ENCODE results near the gene CAMP. TPM values are rescaled to one million over a fixed set of nuclear protein-coding genes. Genes with fewer than 3 reads are reported as not detected.

The CAMP gene
- polyA plus RNA-seq, 6 donors from 2014 or later: 5.1 TPM; not detected in 5

DNA sequence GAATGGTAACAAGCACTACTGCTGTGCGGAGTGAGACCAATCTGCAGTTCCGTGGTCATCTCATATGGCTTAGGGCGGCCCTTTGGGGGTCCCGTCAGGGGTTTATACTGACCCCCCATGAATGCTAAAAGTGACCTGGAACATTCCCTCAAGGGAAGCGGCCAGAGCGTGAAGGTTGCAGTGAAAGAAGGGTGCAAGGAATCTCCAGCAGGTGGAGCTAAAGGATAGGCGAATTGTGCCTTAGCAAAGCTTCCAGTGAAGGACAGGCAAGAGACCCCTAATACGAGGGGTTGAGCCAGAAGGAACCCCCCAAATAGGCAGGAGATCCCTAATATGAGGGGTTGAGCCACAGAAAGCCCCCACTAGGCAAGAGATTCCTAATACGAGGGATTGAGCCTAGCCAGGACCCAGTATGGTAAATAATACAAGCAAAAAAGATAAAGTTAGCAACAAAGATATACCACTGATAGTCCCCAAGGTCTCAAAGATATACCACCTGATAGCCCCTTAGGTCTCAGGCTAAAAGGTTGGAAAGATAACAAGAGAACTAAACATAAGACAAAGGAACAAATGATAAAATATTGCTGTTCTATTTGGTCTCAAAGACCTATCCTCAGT, 50.4 kb downstream of the CAMP start:
- ATAC-seq (ENCODE audit: low read depth in 2 of 2) (peak; percentile 58 to 76), DNase-seq (peak; percentile 56)
- H3K4me3 Mint-ChIP-seq: no peak overlapping the region
- H3K36me3 Mint-ChIP-seq: peaks cover 0 to 10% of the 10 kb centered on the region in 2 donors
- H3K4me1 Mint-ChIP-seq: peaks cover 0 to 3% (median 3%) of the 10 kb centered on the region in 3 donors
- no peak overlapping the region for H3K27ac Mint-ChIP-seq
- H3K9me3 Mint-ChIP-seq: no peaks in the 10 kb centered on the region
- no peaks in the 10 kb centered on the region for H3K27me3 Mint-ChIP-seq

DNA sequence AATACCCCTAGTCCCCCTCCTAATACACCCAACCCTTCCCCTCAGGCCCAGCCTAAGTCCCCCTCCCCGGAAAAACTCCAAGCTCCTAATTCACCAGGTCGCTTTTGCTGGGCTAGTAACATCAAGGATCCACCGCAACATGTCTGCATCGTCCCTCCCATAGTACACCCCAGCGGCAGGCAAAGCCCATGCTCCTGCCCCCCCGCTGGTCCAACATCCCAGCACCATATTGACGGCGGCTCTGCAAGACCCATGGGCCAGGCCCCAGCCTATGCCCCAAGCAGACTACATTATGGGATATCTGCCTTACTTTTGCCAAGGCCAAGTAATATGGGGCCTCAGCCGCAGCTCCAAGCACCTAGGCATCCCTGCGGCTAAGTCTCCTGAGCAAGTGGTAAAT, 51.2 kb downstream of the CAMP start:
- H3K4me1 Mint-ChIP-seq: peaks cover 0 to 3% (median 3%) of the 10 kb centered on the region in 3 donors
- H3K36me3 Mint-ChIP-seq: peaks cover 0 to 2% of the 10 kb centered on the region in 2 donors
- H3K9me3 Mint-ChIP-seq: no peaks in the 10 kb centered on the region
- peak overlapping the region in 1 of 6 donors; percentile 13 for H3K27ac Mint-ChIP-seq
- H3K4me3 Mint-ChIP-seq: no peak overlapping the region
- H3K27me3 Mint-ChIP-seq: no peaks in the 10 kb centered on the region
- ATAC-seq (ENCODE audit: low read depth in 2 of 2) (no peak), DNase-seq (no peak)

Other genes starting within 250 kb of the CAMP start
- 10 to 100 TPM in 5 of 6 donors, 1 to 10 TPM in 1; 2.5 to 43.6 (median 28.7) TPM for gene MAP4, start 207.1 kb upstream of the CAMP start, polyA plus RNA-seq (ENCODE audit: low read depth in 6 of 6)
- gene CDC25A, start 35.1 kb upstream of the CAMP start, polyA plus RNA-seq (ENCODE audit: low read depth in 6 of 6): not detected
- gene ZNF589, start 17.6 kb downstream of the CAMP start, polyA plus RNA-seq (ENCODE audit: low read depth in 6 of 6): 1 to 10 TPM in 5 of 6 donors, not detected in 1; 2.2 to 7.9 (median 3.2) TPM
- gene NME6, start 77.9 kb downstream of the CAMP start, polyA plus RNA-seq (ENCODE audit: low read depth in 6 of 6): 10 to 100 TPM; 53.1 to 70.4 (median 67.3) TPM
- gene SPINK8, start 110.2 kb downstream of the CAMP start, polyA plus RNA-seq (ENCODE audit: low read depth in 6 of 6): not detected
- not detected for gene FBXW12, start 148.7 kb downstream of the CAMP start, polyA plus RNA-seq (ENCODE audit: low read depth in 6 of 6)
- under 1 TPM in 2 of 6 donors, not detected in 4; 0.03 to 0.37 TPM for gene PLXNB1, start 206.6 kb downstream of the CAMP start, polyA plus RNA-seq (ENCODE audit: low read depth in 6 of 6)
- 10 to 100 TPM in 3 of 6 donors, 1 to 10 TPM in 3; 4.1 to 14.8 (median 9.5) TPM for gene CCDC51, start 216.6 kb downstream of the CAMP start, polyA plus RNA-seq (ENCODE audit: low read depth in 6 of 6)
- gene TMA7, start 216.8 kb downstream of the CAMP start, polyA plus RNA-seq (ENCODE audit: low read depth in 6 of 6): 100 to 1,000 TPM; 433 to 593 (median 531) TPM
- 10 to 100 TPM in 1 of 6 donors, 1 to 10 TPM in 5; 7.4 to 11.9 (median 7.7) TPM for gene ATRIP, start 223.2 kb downstream of the CAMP start, polyA plus RNA-seq (ENCODE audit: low read depth in 6 of 6)

Measured in naive B cell (primary cell).